Stimulated activated CD4-positive, alpha-beta T cell treated with anti-CD3 and anti-CD28 coated beads, Interleukin-1b, Interleukin-23, amount 100 ng/mL, for 4 hours (primary cell): Measurements from ENCODE around the gene SPOP.
A peak's percentile ranks its signal among the peaks of the same experiment; 100 is the strongest.
"Not testable (repeated sequence)": the region's sequence is repeated elsewhere in the genome, so short reads cannot be mapped to it uniquely, and the experiment has no call there.

ENCODE experiments used
- DNase-seq, 2 donors: peaks; one replicate each; pipeline ENCODE4 v3.0.0-alpha.2; 2020; ENCODE audit warnings: low read depth in 2 of 2

The SPOP gene

GRCh38 chr17:49695698-49696232 lies 17.9 kb upstream of the SPOP start:
- no peak for DNase-seq

DNA sequence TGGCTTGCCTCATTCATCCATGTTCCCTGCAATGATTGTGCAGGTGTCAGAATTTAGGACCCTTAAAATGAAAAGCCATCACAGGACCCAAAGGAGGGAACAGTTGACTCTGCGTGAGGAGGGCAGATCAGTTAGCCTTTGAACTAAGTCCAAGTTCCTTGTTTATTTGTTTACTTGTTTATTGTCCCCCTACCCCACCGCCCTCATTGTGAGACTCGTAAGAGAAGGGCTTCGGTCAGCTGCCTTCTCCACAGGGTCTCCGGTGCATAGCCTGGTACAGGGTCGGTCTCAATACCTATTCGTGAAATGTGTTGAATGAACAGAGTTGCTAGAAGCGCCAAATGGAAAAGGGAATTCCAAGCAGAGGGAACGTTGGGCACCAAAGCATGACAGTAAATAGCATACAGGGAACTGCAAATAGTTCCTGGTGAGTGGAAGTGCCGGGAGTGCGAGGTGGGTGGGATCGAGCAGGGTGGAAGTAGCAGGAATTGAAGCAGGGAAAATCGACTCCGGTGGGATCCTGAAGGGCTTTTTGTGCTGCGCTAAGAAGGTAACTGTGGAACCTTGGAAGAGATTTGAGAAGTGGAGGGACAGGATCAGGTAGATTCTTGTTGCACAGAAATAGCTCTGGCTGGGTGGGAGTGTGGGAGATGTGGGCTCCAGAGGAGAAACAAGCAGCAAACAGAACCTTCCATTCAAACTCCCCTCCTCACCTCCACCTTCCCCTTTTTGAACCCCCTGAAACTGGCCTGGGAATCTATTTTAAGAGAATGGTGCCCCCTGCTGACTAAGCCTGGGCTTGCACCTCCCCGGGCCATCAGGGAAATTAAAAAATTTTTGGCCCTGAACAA lies 17.2 kb upstream of the SPOP start:
- peak; percentile 67 for DNase-seq

DNA sequence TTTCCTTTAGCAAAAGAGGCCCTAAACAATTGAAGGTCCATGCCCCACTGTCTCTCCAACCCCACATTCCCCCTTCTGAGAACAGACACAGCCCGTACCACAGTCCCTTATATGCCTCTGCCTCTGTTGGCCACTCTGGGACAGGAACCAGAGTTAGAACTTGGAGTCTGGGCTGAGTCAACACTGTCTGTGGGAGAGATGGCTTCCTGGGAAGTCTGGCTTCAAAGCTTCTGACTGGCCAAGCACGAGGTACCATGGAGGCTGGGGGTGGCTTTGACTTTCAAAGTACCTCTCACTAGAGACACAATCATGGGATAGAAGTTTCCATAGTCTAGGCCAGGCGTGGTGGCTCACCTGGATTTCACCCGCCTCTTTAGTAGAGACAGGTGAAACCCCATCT lies 14.9 kb upstream of the SPOP start:
- DNase-seq = no peak

DNA sequence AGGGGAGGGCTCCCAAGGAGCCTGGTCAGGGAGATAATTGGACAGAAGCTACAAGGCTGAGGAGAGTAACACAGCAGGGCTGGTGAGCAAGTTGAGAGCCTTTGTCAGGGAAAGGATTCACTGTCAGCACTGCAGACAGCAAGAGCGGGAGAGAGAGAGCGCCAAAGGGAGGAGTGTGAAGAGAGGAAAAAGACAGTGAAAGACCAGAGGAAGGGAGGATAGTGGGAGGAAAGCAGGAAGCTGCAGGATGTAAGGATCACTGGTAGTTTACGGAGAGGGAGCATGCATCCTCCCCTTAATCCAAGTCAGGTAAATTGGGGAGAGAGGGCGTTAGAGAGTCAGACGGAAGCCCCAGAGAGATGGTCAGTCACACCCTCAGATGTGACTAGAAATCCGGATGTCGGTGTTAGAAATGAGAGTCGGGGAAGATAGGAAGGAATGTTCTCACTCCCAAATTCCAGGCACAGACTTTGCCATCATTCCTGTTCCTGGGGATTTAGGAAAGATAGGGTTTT lies 13.8 kb upstream of the SPOP start:
- no peak for DNase-seq

DNA sequence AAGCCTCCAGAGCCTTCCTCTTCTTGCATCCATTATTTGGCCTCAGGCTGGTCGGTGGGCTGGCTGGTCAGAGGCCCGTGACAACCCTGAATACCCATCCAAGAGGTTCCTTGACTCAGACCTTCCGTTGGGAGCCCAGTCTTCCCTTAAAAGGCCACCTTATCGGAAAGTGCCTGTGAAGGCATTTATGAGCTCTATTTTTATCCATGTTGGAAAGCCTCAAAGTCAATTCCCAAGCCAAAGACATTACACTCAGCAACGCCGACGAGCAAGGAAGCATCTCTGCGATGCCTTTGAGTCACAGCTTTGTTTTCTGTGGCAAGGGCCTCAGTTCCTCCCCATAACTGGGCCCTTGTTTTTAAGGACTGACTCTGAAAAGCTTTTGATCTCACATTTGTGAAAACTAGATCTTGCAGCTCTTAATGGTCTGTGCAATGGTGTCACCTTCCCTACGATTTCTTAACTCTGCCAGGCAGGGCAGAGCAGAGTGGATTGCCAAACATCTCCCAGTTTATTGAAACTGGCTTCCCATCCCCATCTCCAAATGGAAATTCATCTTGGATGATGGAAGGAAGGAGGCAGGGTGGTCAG lies 13.3 kb upstream of the SPOP start:
- no peak for DNase-seq

DNA sequence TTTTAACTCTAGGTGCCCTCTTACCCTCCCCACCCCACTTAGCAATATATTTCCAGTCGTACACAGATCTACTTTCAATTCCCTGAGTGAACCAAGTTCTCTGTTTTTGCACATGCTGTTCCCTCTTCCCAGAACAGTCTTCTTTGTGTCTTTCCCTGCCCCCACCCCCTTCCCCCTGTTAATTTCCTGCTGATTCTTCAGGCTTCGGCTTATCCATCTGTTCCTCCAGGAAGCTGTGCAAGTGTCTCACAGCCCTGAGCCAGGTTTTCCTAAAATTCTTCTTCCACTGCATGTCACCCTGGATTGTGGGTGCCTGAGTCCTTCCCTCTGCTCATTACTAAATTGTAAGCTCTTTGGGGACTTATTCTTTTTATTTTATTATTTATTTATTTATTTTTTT lies 12.4 kb upstream of the SPOP start:
- no peak for DNase-seq

DNA sequence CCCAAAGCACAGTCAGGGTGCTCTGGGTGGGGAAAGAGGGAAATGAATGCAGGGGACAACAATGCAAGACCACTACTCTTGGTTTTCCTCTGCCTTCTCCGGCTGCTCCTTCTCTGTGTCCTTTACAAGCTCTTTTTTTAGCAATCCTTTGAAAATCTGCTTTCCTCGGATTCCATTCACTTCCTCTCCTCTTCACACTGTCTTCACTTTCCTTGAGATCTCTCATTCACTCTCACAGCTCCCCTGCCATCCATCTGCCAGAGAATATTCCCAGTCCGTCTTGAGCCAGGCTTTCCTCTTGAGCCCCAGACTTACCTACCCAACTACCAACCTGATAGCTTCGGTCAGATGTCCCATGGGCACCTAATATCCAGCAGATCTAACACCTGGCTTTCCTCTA lies 11.0 kb upstream of the SPOP start:
- no peak for DNase-seq

DNA sequence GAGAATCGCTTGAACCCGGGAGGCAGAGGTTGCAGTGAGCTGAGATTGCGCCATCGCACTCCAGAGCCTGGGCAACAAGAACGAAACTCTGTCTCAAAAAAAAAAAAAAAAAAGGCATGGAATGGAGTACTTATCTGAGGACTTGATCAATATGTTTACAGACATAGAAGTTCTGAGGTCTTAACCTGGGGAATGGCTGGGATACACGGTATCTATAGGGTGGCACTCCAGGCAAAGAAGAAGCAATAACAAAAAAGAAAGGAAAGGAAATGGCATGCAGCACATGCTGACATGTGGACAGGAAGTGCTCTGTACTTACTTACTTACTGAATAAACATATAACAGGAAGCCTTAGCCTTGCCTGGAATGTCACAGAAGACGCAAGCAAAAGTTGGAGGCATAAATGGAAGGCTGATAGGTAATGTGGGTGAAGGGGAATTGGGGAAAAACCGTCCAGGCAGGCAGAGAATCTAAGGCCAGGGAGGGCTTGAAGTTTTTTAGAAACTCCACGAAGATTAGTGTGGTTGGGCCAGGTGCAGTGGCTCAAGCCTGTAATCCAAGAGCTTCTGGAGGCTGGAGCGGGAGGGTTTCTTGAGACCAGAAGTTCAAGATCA lies 10.1 kb upstream of the SPOP start:
- no peak for DNase-seq

GRCh38 chr17:49681106-49681979 lies 3.4 kb upstream of the SPOP start:
- DNase-seq = no peak

DNA sequence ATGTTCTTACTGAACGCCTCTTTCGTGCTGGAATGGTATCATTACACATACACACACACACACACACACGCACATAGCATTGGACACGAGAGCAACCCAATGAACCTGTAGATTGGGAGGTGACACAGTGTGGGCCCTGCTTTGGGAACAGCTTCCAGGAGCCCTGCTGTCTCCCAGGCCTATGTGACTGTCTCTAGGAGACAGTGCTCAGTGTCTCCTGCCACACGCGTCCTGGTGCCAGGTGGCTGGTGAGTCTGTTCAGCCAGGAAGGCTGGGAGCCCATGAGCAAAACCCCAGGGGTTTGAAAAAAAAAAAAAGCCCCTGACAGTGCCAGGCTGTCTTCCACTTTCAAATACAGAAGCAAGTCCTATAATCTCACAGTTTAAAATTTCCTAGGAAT lies 2.4 kb upstream of the SPOP start:
- DNase-seq = no peak

DNA sequence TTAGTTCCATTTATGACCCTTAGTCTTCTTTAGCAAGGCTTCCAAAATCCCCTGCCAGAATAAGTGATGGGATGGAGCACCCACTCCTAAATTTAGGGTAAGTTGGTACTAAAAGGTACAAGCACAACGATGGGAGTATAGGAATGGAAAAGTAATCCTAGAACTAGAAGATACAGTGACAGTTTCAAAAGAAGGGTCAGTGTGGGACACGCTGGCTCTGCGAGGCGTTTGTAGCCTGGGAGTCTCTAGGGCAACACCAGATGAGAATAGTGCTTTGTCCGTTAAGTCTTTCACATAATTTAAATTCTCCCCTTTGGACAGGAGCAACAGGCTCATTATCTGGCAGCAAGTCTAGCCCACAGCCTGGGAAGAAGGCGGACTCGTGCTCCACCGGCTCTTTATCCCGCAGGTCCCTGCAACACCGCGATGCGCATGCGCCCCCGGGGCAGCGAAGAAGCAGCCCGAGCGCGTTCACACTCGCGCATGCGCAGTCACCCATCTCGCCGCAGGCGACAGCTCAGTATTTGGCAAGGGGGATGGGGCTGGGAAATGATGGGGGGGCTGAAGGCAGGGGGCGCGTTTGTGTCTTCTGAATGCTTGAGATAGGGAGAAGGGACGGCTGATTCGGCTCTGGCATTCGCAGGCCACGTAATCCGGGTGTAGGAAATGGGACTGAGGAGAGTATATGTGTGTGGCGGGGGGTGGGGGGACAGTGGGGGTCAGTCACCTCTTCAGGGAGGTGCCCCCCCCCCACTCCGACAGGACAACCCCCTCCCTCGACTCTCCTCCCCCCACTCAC lies 564 bp downstream of the SPOP start:
- DNase-seq = peak; percentile 96 to 98

DNA sequence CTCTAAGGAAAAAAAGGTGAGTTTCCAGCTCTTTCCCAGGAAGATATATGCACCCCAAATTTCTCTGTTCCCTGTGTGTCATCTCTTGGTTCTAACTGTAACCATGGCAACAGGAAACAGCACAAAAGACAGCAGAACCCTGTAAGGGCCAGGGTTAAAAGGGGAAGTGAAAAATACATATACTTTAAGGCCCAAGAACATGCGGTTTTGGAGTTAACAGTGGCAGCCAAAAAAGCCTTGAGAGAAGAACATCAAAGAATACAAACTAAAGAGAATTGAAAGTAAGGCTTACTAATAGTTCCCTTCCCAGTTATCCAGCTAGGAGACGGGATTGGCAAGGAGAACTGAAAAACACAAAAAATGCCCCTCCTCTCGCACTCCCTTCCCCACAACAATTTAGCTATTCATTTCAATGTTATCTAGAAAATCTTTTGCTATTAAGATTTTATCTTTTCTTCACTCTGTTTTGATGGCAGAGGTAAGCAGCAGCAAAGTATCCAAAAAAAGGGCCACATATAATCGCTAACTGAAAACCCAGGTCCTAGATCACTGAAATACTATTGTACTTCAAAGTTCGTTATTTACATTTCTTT lies 1.5 kb downstream of the SPOP start:
- no peak for DNase-seq

DNA sequence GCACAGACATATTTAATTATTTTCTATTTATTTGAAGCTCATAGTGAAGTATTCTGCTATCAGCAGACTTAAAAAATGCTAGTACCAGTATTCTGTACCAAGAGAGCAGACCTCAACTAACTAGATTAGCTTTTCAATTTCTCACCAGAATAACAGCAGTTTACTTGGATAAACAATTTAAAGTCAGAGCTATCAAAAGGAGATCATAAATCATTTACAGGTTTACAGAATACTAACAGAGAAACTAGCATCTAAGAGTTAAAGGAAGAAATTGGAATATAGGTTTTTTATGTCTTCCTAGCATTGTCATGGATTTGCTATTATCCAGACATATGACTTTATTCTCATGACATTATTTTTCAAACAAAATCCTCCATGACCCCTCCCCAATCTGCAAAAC lies 3.4 kb downstream of the SPOP start:
- DNase-seq = no peak

DNA sequence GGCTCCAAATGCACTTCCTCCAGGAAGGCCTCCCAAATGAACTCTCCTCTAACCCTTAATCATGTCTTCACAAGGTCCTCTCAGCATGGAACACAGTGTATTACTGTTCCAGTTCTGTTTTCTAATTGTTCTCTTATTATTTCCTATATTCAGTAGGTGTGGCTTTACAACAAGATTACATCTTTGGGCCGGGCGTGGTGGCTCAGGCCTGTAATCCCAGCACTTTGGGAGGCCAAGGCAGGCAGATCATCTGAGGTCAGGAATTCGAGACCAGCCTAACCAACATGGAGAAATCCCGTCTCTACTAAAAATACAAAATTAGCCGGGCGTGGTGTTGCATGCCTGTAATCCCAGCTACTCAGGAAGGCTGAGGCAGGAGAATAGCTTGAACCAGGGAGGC lies 4.2 kb downstream of the SPOP start:
- DNase-seq = not testable (repeated sequence)

DNA sequence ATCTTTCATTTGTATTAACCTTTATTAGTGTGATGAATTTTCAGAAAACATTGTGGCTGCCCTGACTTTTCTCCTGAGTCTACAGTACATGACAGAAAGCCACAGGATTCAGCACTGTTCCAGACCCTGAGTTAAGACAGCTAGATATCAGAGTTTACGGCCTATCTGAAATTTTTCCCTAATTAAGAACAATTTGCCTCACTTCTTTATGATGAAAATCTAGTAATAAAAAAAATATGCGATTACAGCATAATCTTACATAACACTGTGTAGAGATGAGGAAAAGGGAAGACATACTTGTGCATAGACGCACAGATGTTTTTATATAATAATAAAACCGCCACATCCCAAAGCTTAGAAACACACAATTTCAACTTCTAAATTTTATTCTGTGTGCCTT lies 7.3 kb downstream of the SPOP start:
- DNase-seq = no peak

GRCh38 chr17:49670002-49670401 lies 7.9 kb downstream of the SPOP start:
- no peak for DNase-seq

DNA sequence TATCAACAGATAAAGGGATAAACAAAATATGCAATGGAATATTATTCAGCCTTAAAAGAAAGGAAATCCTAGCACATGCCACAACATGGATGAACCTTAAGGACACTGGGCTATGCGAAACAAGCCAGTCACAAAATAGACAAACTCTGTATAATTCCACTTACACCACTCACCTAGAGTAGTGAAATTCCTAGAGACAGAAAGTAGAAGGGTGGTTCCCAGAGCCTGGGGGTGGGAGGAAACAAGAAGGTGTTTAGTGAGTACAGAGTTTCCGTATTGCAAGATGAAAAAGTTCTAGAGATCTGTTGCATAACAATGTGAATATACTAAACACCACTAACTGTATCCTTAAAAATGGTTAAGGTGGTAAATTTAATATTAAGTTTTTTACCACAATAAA lies 10.0 kb downstream of the SPOP start:
- DNase-seq = no peak

DNA sequence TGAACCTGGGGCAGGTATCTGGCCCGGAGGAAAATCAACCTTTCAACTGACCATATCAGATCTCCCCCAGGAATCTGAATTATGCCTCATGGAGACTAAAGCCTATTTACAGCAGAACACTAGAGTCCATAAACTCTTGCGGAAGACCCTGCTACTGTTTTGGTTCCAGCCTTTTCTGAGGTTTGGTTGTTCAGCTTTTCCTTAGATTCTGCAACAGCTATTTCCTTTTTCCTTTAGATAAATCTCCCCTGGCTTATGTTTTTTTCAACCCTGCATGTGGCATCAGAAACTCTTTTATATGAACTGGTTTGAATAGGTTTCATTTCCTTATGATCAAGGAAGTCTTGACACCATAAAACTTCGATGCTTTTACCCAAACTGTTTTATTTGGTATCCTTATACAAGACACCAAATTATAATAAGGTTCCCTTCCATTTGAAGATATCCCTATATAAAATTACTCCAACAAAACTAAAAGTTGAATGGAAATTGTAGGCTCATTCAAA lies 13.1 kb downstream of the SPOP start:
- no peak for DNase-seq

DNA sequence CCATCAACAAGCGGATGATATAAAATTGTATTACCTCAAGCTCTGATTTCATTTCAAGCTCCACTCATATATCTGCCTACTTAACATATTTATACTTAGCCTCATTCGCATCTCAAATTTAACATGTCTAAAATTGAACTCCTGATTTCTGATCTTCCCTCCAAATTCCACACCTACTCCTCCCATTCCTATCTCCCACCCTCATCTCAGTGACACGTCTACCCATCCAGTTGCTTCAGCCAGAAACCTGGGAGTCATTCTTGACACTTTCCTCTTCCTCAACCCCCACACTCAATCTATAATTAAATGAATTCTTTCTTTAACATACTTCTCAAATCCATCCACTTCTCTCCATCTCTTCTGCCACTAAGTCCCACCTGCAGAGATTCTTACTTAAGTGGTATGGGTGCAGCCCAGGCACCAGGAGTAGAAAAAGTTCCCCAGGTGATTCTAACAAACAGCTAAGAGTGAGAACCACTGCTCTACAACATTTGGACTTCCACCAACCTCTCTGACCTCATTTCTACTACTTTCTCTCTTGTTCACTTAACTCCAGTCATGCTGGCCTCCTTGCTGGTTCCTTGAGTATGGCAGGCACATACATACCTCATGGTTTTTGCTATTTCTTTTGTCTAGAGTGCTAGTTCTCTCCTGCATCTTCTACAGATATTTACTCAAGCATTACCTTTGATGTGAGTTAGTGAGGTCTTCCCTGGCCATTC lies 18.1 kb downstream of the SPOP start:
- no peak for DNase-seq

- DNase-seq = no peak
These were observed 21.6 kb downstream of the SPOP start for GRCh38 chr17:49656247-49656646.
